Subcutaneous abdominal adipose tissue (tissue), 5 donors: ENCODE measurements around the gene SPTBN1.
A peak's percentile ranks its signal among the peaks of the same experiment; 100 is the strongest.
"Not testable (repeated sequence)": the region's sequence is repeated elsewhere in the genome, so short reads cannot be mapped to it uniquely, and the experiment has no call there.

Experiments
- H3K27ac ChIP-seq: one replicate; pipeline ENCODE4 v1.7.0; 2013; ENCODE audit warnings: low read depth, mild to moderate bottlenecking, inconsistent platforms, low read length, moderate library complexity
- H3K27me3 ChIP-seq, 5 donors: one replicate each; pipeline ENCODE4 v1.7.0; 2013; ENCODE audit warnings: low read length in 5 of 5, inconsistent platforms in 1 of 5; ENCODE audit not compliant: control insufficient read depth in 5 of 5, insufficient read depth in 4 of 5
- H3K36me3 ChIP-seq, 5 donors: one replicate each; pipeline ENCODE4 v1.7.0; 2013; ENCODE audit warnings: low read length in 5 of 5; ENCODE audit not compliant: control insufficient read depth in 5 of 5, insufficient read depth in 5 of 5
- H3K4me1 ChIP-seq, 5 donors: one replicate each; pipeline ENCODE4 v1.7.0; 2013; ENCODE audit warnings: low read length in 5 of 5, mild to moderate bottlenecking in 3 of 5, moderate library complexity in 1 of 5; ENCODE audit not compliant: control insufficient read depth in 5 of 5, insufficient read depth in 5 of 5
- H3K4me3 ChIP-seq, 5 donors: one replicate each; pipeline ENCODE4 v1.7.0; 2013; ENCODE audit warnings: low read length in 5 of 5, low read depth in 1 of 5
- H3K9ac ChIP-seq, 5 donors: one replicate each; pipeline ENCODE4 v1.7.0; 2013; ENCODE audit warnings: low read length in 5 of 5, mild to moderate bottlenecking in 4 of 5, moderate library complexity in 3 of 5
- H3K9me3 ChIP-seq, 5 donors: one replicate each; pipeline ENCODE4 v1.7.0; 2013; ENCODE audit warnings: low read length in 5 of 5; ENCODE audit not compliant: control insufficient read depth in 5 of 5
- donor health status: healthy.
- donor health status: healthy.
- donor health status: healthy.
- donor health status: healthy.
- donor health status: healthy.

SPTBN1 gene

DNA sequence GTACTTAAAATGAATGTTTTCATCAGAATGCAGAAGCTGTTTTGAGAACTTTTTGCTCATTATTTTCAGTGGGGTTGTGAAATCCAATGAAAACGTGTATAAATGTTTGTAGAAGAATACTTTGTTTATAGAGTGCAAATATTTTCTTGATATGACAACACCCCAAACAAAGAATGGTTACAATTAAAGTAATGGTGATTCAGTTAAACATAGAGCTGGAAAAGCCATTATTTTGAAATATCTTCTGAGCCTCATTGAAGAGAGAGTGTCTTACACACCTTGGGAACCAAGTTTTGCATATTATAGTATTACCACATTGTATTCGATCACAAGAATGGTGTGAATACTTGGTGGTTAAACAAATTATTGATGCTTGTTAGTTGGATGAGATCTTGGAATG is 48.7 kb downstream of the SPTBN1 start:
- peaks cover 23 to 62% (median 55%) of the 10 kb centered on the region in 5 donors for H3K4me1 ChIP-seq
- no peaks in the 10 kb centered on the region for H3K27me3 ChIP-seq
- H3K36me3 ChIP-seq, result no peaks in the 10 kb centered on the region
- no peaks in the 10 kb centered on the region for H3K9me3 ChIP-seq
- H3K4me3 ChIP-seq, result no peak overlapping the region
- peak overlapping the region; percentile 92 for H3K27ac ChIP-seq
- H3K9ac ChIP-seq, result no peak overlapping the region

DNA sequence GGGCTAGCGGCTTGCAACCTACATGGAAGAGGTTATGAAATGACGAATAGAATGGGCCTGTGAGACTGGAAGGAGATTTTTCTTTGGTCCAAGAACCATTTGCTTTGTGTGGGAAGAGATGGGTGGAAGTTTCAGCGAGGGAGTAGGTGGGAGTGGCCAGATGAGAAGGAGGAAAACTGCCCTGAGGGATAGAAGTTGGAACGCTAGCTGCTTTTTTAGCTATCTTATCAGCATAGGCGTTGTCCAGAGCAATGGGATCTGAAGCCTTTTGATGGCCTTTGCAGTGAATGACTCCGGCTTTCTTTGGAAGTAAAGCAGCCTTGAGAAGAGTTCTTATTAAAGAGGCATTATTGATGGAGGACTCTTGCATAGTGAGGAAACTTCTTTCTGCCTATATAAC is 52.4 kb downstream of the SPTBN1 start:
- Histone ChIP-seq H3K27me3 (no peaks in the 10 kb centered on the region), H3K27ac (peak overlapping the region; percentile 18), H3K9ac (no peak overlapping the region), H3K9me3 (no peaks in the 10 kb centered on the region), H3K4me1 (peaks cover 5 to 55% (median 46%) of the 10 kb centered on the region in 5 donors), H3K36me3 (no peaks in the 10 kb centered on the region), H3K4me3 (no peak overlapping the region)

GRCh38 chr2:54509043-54509442 is 52.9 kb downstream of the SPTBN1 start:
- H3K9me3 ChIP-seq, H3K4me3 ChIP-seq, H3K9ac ChIP-seq, H3K27me3 ChIP-seq, H3K36me3 ChIP-seq: not testable (repeated sequence)
- Histone ChIP-seq H3K27ac (peak overlapping the region; percentile 18), H3K4me1 (peaks cover 5 to 50% (median 44%) of the 10 kb centered on the region in 5 donors)

- Histone ChIP-seq H3K9me3 (no peaks in the 10 kb centered on the region), H3K36me3 (peaks cover 0 to 4% (median 0%) of the 10 kb centered on the region in 5 donors), H3K4me1 (peaks cover 2 to 46% (median 38%) of the 10 kb centered on the region in 5 donors), H3K9ac (peak overlapping the region in 1 of 5 donors; percentile 20), H3K27ac (peak overlapping the region; percentile 51), H3K4me3 (no peak overlapping the region), H3K27me3 (no peaks in the 10 kb centered on the region)
These were observed 54.8 kb downstream of the SPTBN1 start for GRCh38 chr2:54510916-54511315.

DNA sequence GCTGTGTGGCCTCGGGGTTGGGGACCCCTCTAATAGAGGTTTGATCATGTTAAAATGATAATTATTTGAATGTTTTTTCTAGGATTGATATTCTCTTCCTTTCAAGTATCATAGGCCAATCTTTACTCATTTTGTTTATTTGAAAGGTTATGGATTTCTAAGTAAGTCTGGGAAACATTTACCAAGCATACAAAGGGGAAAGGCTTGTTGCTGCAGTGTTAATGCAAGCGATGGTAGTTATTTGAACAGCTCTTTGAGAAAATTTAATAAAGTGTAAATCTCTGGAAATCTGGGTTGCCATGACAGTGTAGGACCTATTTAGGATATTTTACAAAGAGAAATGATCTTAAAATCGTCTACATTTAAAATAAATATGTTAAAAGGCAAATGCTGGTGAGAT is 56.1 kb downstream of the SPTBN1 start:
- Histone ChIP-seq H3K4me1 (peaks cover 2 to 46% (median 38%) of the 10 kb centered on the region in 5 donors), H3K9me3 (no peaks in the 10 kb centered on the region), H3K27me3 (no peaks in the 10 kb centered on the region), H3K9ac (no peak overlapping the region), H3K4me3 (no peak overlapping the region), H3K36me3 (peaks cover 0 to 7% (median 0%) of the 10 kb centered on the region in 5 donors), H3K27ac (peak overlapping the region; percentile 49)

GRCh38 chr2:54512663-54513362 is 56.7 kb downstream of the SPTBN1 start:
- H3K36me3 ChIP-seq, result peaks cover 0 to 7% (median 0%) of the 10 kb centered on the region in 5 donors
- peaks cover 2 to 46% (median 38%) of the 10 kb centered on the region in 5 donors for H3K4me1 ChIP-seq
- H3K9ac ChIP-seq, result peak overlapping the region in 1 of 5 donors; percentile 3
- H3K27ac ChIP-seq, result peak overlapping the region; percentile 62
- H3K27me3 ChIP-seq, result no peaks in the 10 kb centered on the region
- peak overlapping the region in 1 of 5 donors; percentile 11 for H3K4me3 ChIP-seq
- H3K9me3 ChIP-seq, result no peaks in the 10 kb centered on the region

DNA sequence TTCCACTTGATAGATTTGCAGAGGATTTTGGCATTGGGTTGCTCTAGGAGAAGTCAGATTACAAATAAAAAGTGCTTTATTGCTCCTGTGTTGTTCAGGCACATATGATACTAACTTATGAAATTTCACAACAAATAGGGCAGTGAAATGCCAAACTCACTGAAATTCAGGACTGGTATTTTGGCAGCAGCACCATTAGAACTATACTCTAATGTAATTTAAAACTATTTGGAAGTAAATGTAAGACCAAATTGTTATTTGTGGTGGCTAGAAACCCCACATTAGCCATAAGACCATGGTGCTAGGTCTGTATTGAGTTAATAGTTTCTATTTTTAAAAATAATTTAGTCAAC is 57.2 kb downstream of the SPTBN1 start:
- Histone ChIP-seq H3K36me3 (peaks cover 0 to 7% (median 0%) of the 10 kb centered on the region in 5 donors), H3K27ac (peak overlapping the region; percentile 62), H3K9ac (no peak overlapping the region), H3K4me1 (peaks cover 2 to 46% (median 37%) of the 10 kb centered on the region in 5 donors), H3K9me3 (no peaks in the 10 kb centered on the region), H3K4me3 (no peak overlapping the region), H3K27me3 (no peaks in the 10 kb centered on the region)

- no peaks in the 10 kb centered on the region for H3K9me3 ChIP-seq
- H3K4me3 ChIP-seq, result no peak overlapping the region
- H3K27me3 ChIP-seq, result no peaks in the 10 kb centered on the region
- peak overlapping the region; percentile 50 for H3K27ac ChIP-seq
- H3K9ac ChIP-seq, result no peak overlapping the region
- peaks cover 0 to 7% (median 2%) of the 10 kb centered on the region in 5 donors for H3K36me3 ChIP-seq
- peaks cover 2 to 43% (median 30%) of the 10 kb centered on the region in 5 donors for H3K4me1 ChIP-seq
These were observed 58.9 kb downstream of the SPTBN1 start for GRCh38 chr2:54514822-54515569.

DNA sequence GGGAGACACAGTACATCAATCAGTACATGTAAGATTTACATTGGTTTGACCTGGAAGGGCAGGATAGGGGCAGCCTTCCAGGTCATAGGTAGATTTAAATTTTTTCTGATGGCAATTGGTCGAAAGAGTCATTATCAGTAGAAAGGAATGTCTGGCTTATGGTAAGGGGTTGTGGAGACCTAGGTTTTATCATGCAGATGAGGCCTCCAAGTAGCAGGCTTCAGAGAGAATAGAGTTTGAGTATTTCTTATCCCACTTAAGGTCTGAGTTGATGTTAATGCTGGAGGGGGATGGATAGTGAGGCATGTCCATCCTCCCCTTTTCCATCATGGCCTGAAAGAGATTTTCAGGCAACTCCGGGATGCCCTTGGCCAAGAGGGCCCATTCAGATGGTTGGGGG is 60.7 kb downstream of the SPTBN1 start:
- Histone ChIP-seq H3K27ac (peak overlapping the region; percentile 35), H3K9me3 (no peaks in the 10 kb centered on the region), H3K4me1 (peaks cover 0 to 41% (median 28%) of the 10 kb centered on the region in 5 donors), H3K4me3 (no peak overlapping the region), H3K36me3 (peaks cover 0 to 11% (median 2%) of the 10 kb centered on the region in 5 donors), H3K9ac (no peak overlapping the region), H3K27me3 (no peaks in the 10 kb centered on the region)

DNA sequence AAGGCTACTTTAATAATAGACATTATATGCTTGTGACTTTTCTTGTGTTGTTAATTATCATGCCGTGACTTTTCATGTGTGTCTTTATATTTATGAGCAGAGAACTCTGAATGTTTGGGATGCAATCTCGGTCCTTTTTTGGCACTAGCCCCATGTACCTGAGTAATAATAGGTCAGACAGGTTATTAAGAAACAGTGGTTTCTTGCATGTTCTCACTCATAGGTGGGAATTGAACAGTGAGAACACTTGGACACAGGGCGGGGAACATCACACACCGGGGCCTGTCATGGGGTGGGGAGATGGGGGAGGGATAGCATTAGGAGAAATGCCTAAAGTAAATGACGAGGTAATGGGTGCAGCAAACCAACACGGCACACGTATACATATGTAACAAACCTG is 61.9 kb downstream of the SPTBN1 start:
- not testable (repeated sequence) for H3K4me3 ChIP-seq, H3K9ac ChIP-seq, H3K27ac ChIP-seq, H3K9me3 ChIP-seq, H3K27me3 ChIP-seq
- peaks cover 0 to 33% (median 16%) of the 10 kb centered on the region in 5 donors for H3K4me1 ChIP-seq
- H3K36me3 ChIP-seq, result peaks cover 0 to 11% (median 2%) of the 10 kb centered on the region in 5 donors
